GM12878 (cell line): ENCODE results near the gene PTPRM. TPM values are rescaled to one million over a fixed set of nuclear protein-coding genes. Genes with fewer than 3 reads are reported as not detected.

Source experiments
- ATAC-seq: fragments of 200-7000 bp; cut with Tn5 transposase; 3 replicates; pipeline ENCODE4 v1.9.1; 2020; ENCODE audit warnings: mild to moderate bottlenecking, moderate library complexity
- BruUV-seq: library from RNA; stranded (reverse); fragments of 400-500 nt; replicated peaks from 2 replicates; lab custom pipeline; 2021; lab: Mats Ljungman, UMichigan
- CTCF ChIA-PET: fragments of 300-600 bp; sonication (Branson Sonifier 250); formaldehyde crosslinking; extraction: SDS; loops from one replicate; lab custom pipeline; 2021; ENCODE audit warnings: inconsistent platforms; lab: Yijun Ruan, JAX
- POLR2A ChIA-PET: fragments of 350-600 bp; formaldehyde crosslinking; extraction: SDS; loops from one replicate; lab custom pipeline; 2021; ENCODE audit warnings: inconsistent platforms; lab: Charles Lee
- RAD21 ChIA-PET: fragments of 300-600 bp; sonication (Branson Sonifier 250); formaldehyde crosslinking; loops from one replicate; lab custom pipeline; 2023; ENCODE audit warnings: antibody characterized with exemption; ENCODE audit not compliant: unreplicated experiment; lab: Charles Lee
- SMC1A ChIA-PET: fragments of 300-600 bp; sonication (Branson Sonifier 250); formaldehyde crosslinking; loops from one replicate; lab custom pipeline; 2023; ENCODE audit not compliant: unreplicated experiment, uncharacterized antibody; lab: Charles Lee
- DNase-seq: peaks from one replicate; pipeline ENCODE4 v3.0.0-alpha.2; 2011; ENCODE audit warnings: low read depth, low spot score
- FAIRE-seq: peaks from 3 replicates; lab custom pipeline; 2011; peaks lifted over from hg19 to GRCh38; lab: Jason Lieb, UNC
- H2AFZ ChIP-seq: 2 replicates; pipeline ENCODE4 v1.6.0; 2011; ENCODE audit warnings: low read depth, low read length, control low read depth; ENCODE audit not compliant: control insufficient read depth
- H3K27ac ChIP-seq: 2 replicates; pipeline ENCODE4 v1.5.1; 2011; ENCODE audit warnings: control low read depth; ENCODE audit not compliant: control insufficient read depth, insufficient read depth
- H3K27me3 ChIP-seq, 2 experiments: replicated peaks in 1 of 2; 2 replicates each; pipeline versions ENCODE4 v1.6.0 to v1.6.1; 2011; ENCODE audit warnings: low read length in 1 of 2; ENCODE audit not compliant: control insufficient read depth in 2 of 2, insufficient read depth in 2 of 2
- H3K36me3 ChIP-seq, 2 experiments: 2 replicates each; pipeline ENCODE4 v1.5.1; 2011; ENCODE audit warnings: low read length in 1 of 2; ENCODE audit not compliant: control insufficient read depth in 2 of 2, insufficient read depth in 2 of 2
- H3K4me1 ChIP-seq: 2 replicates; pipeline ENCODE4 v1.6.1; 2011; ENCODE audit warnings: mild to moderate bottlenecking, low read length, moderate library complexity, mixed read lengths; ENCODE audit not compliant: control insufficient read depth, insufficient read depth
- H3K4me2 ChIP-seq: 2 replicates; pipeline ENCODE4 v1.6.0; 2011; ENCODE audit warnings: control low read depth; ENCODE audit not compliant: control insufficient read depth, insufficient read depth
- H3K4me3 ChIP-seq: fragments of 200-600 bp; sonication (generic); 2 replicates; pipeline ENCODE4 v1.5.1; 2016
- H3K79me2 ChIP-seq: 2 replicates; pipeline ENCODE4 v1.6.0; 2011; ENCODE audit warnings: low read length; ENCODE audit not compliant: control insufficient read depth, insufficient read depth
- H3K9ac ChIP-seq: 2 replicates; pipeline ENCODE4 v1.8.0; 2011; ENCODE audit warnings: low read length, control low read depth, mixed read lengths; ENCODE audit not compliant: control insufficient read depth, insufficient read depth
- H3K9me3 ChIP-seq: replicated peaks from 3 replicates; pipeline ENCODE4 v1.5.1; 2011; ENCODE audit warnings: mild to moderate bottlenecking, low read length; ENCODE audit not compliant: control insufficient read depth, insufficient read depth
- H4K20me1 ChIP-seq: 2 replicates; pipeline ENCODE4 v1.6.0; 2011; ENCODE audit not compliant: control insufficient read depth, insufficient read depth
- ATF2 ChIP-seq: IDR thresholded peaks from 2 replicates; pipeline ENCODE4 v1.6.1; 2012; ENCODE audit warnings: low read length, inconsistent platforms
- BCL11A ChIP-seq: IDR thresholded peaks from 2 replicates; pipeline ENCODE4 v1.6.1; 2011; ENCODE audit warnings: low read depth, low read length
- CBX3 ChIP-seq: fragments of 200-600 bp; sonication (generic); IDR thresholded peaks from 2 replicates; pipeline ENCODE4 v1.6.1; 2016; ENCODE audit warnings: low read depth, borderline replicate concordance
- CREM ChIP-seq: IDR thresholded peaks from 2 replicates; pipeline ENCODE4 v1.6.1; 2014; ENCODE audit warnings: antibody characterized with exemption, low read depth
- EED ChIP-seq: sonication (generic); IDR thresholded peaks from 2 replicates; pipeline ENCODE4 v1.6.1; 2016; ENCODE audit warnings: antibody characterized with exemption, low read depth
- ELK1 ChIP-seq: IDR thresholded peaks from 2 replicates; pipeline ENCODE4 v1.6.1; 2012; ENCODE audit warnings: low read depth, low read length, improper control_type of control experiment
- GATAD2B ChIP-seq: fragments of 450-650 bp; conservative IDR thresholded peaks from 2 replicates; pipeline ENCODE4 v1.6.1; 2017; ENCODE audit warnings: low read depth, mild to moderate bottlenecking, moderate library complexity
- MEF2B ChIP-seq: fragments of 450-650 bp; IDR thresholded peaks from 2 replicates; pipeline ENCODE4 v1.6.1; 2018; ENCODE audit warnings: mild to moderate bottlenecking, moderate library complexity; ENCODE audit not compliant: partially characterized antibody, poor library complexity, severe bottlenecking
- NR2C2 ChIP-seq: IDR thresholded peaks from 2 replicates; pipeline ENCODE4 v1.6.1; 2011; ENCODE audit warnings: borderline replicate concordance, low read depth; ENCODE audit not compliant: control insufficient read depth, insufficient read length
- NRF1 ChIP-seq: conservative IDR thresholded peaks from 2 replicates; pipeline ENCODE4 v1.6.1; 2011; ENCODE audit warnings: mild to moderate bottlenecking, low read depth, low read length, improper control_type of control experiment
- PAX5 ChIP-seq: IDR thresholded peaks from 2 replicates; pipeline ENCODE4 v1.6.1; 2011; ENCODE audit warnings: low read depth, low read length, borderline replicate concordance
- POLR2AphosphoS5 ChIP-seq: IDR thresholded peaks from 2 replicates; pipeline ENCODE4 v1.6.1; 2011; ENCODE audit warnings: mild to moderate bottlenecking, low read length, inconsistent platforms
- RAD51 ChIP-seq: fragments of 450-650 bp; IDR thresholded peaks from 2 replicates; pipeline ENCODE4 v1.6.1; 2016; ENCODE audit warnings: moderate library complexity, mild to moderate bottlenecking, inconsistent platforms
- SREBF2 ChIP-seq: IDR thresholded peaks from 2 replicates; pipeline ENCODE4 v1.6.1; 2012; ENCODE audit warnings: mild to moderate bottlenecking, low read length
- SRF ChIP-seq, 2 experiments: IDR thresholded peaks; 2 replicates each; pipeline ENCODE4 v1.6.1; 2011; ENCODE audit warnings: low read depth in 2 of 2, low read length in 2 of 2, mild to moderate bottlenecking in 1 of 2, moderate library complexity in 1 of 2
- TCF12 ChIP-seq: IDR thresholded peaks from 2 replicates; pipeline ENCODE4 v1.6.1; 2011; ENCODE audit warnings: low read depth, mild to moderate bottlenecking, low read length
- WGBS: methylation state at CpG from one replicate; pipeline ENCODE4 v1.1.6; 2016; ENCODE audit warnings: low lambda C conversion rate; ENCODE audit not compliant: insufficient replicate concordance, insufficient coverage; ENCODE audit errors: missing lambda C conversion rate; 5-methylcytosine and 5-hydroxymethylcytosine counted together
- in situ Hi-C: fragments of 300-500 bp; cut with MboI; formaldehyde crosslinking; loops from 9 replicates; pipeline ENCODE4 v1.14.3; 2018; ENCODE audit warnings: mixed read lengths
- intact Hi-C: fragments of 100-400 bp; cut with micrococcal nuclease; formaldehyde crosslinking; loops from one replicate; pipeline ENCODE4 v1.14.2; 2022; ENCODE audit not compliant: unreplicated experiment
- polyA plus RNA-seq, 11 experiments: library from polyadenylated mRNA; depleted of rRNA in 4 of 11; unstranded in 6 of 11; stranded (reverse) in 5 of 11; fragments of >200 nt; fragmentation: Nextera tagmentation in 4 of 11; fragmentation: Illumina TruSeq in 1 of 11; extraction: Ambion mirVana in 4 of 11; extraction: Trizol in 1 of 11; gene quantifications; 1 replicate in 1 of 11; 2 replicates in 10 of 11; pipeline versions ENCODE4 v1.2.1 to v1.2.3, GENCODE V29; 2011 to 2016; ENCODE audit warnings: inconsistent platforms in 2 of 11, missing spikeins in 2 of 11, low read depth in 1 of 11
- total RNA-seq, 4 experiments: library from RNA; depleted of rRNA in 3 of 4; stranded (reverse); fragments of >200 nt in 3 of 4; fragmentation: Illumina TruSeq in 1 of 4; extraction: Trizol in 1 of 4; gene quantifications; 2 replicates each; pipeline versions ENCODE4 v1.2.1 to v1.2.3, GENCODE V29; 2013 to 2021

Gene PTPRM
- total and polyA plus RNA-seq, 10 of the 15 experiments (the other 5 are each of a cell fraction or from before 2014, with no cell fraction given), result 0.07 to 22.6 (median 0.60) TPM

- Histone ChIP-seq H3K9me3 (no peaks in the 10 kb centered on the region; the same call in 2 of the 3 replicates), H3K36me3 (no peaks in the 10 kb centered on the region), H3K27me3 (peaks cover 0 to 4% of the 10 kb centered on the region in 2 experiments; a peak in 2 of 4 replicates), H3K4me2 (no peak overlapping the region), H2AFZ (no peak overlapping the region), H3K9ac (no peak overlapping the region), H4K20me1 (no peaks in the 10 kb centered on the region), H3K27ac (no peak overlapping the region), H3K79me2 (no peaks in the 10 kb centered on the region), H3K4me1 (no peaks in the 10 kb centered on the region), H3K4me3 (no peak overlapping the region)
- BruUV-seq, result no TSS peak
- 27% methylated on average over 2 of the region's 2 CpGs for WGBS
- ChIA-PET CTCF (interaction anchor here (1.0 kb wide), 1 partner anchor 13 kb away, joined by 3 read pairs; no protein-coding TSS in a partner anchor), SMC1A (no interaction called here), RAD21 (no interaction called here), POLR2A (no interaction called here)
- FAIRE-seq (no peak), DNase-seq (no peak), ATAC-seq (no peak)
- TF ChIP-seq ATF2 (no peak), SRF (IDR thresholded peaks at IDR 0.05; ENCODE audit: low read depth in 2 of 2, low read length in 2 of 2) (no peak), PAX5 (no peak), BCL11A (no peak), SREBF2 (no peak), EED (no peak), NRF1 (no peak), MEF2B (no peak), TCF12 (no peak), GATAD2B (no peak), NR2C2 (no peak), CBX3 (no peak), CREM (no peak), POLR2AphosphoS5 (no peak), ELK1 (no peak), RAD51 (no peak)
- intact Hi-C loops, result no loop called here
- in situ Hi-C loops, result no loop called here
These were observed 4.5 kb downstream of the PTPRM start for GRCh38 chr18:7571626-7572025.
